Adrenal gland (tissue), 12 donors: ENCODE measurements around the gene EXOC3L1. TPM values are rescaled to one million over a fixed set of nuclear protein-coding genes. Genes with fewer than 3 reads are reported as not detected.
A peak's percentile ranks its signal among the peaks of the same experiment; 100 is the strongest.

Source experiments
- DNase-seq, 7 donors: peaks; one replicate each; pipeline ENCODE4 v3.0.0-alpha.2; 2019 to 2020
- H3K27ac ChIP-seq, 5 donors: fragments of 200-600 bp; sonication (generic) in 4 of 5; 1 replicate in 3 of 5; 2 replicates in 2 of 5; pipeline versions ENCODE4 v1.5.1 to v1.8.0; 2016 to 2020; ENCODE audit warnings: mild to moderate bottlenecking in 1 of 5
- H3K27me3 ChIP-seq: fragments of 200-600 bp; 2 replicates; pipeline ENCODE4 v1.8.0; 2021
- H3K36me3 ChIP-seq, 2 donors: fragments of 200-600 bp; replicated peaks in 1 of 2; 1 replicate in 1 of 2; 2 replicates in 1 of 2; pipeline versions ENCODE4 v1.5.1 to v1.8.0; 2018 to 2022
- H3K4me1 ChIP-seq, 2 donors: fragments of 200-600 bp; replicated peaks in 1 of 2; 1 replicate in 1 of 2; 2 replicates in 1 of 2; pipeline versions ENCODE4 v1.5.1 to v1.8.0; 2018 to 2021
- H3K4me3 ChIP-seq, 4 donors: fragments of 200-600 bp; sonication (generic) in 3 of 4; one replicate each; pipeline ENCODE4 v1.5.1; 2016 to 2018
- H3K9me3 ChIP-seq, 3 donors: fragments of 200-600 bp; sonication (generic) in 1 of 3; replicated peaks in 1 of 3; 1 replicate in 2 of 3; 2 replicates in 1 of 3; pipeline versions ENCODE4 v1.5.1 to v1.8.0; 2016 to 2021
- CTCF ChIP-seq, 6 experiments: fragments of 450-650 bp in 4 of 6; fragments of 200-600 bp in 2 of 6; sonication (generic) in 1 of 6; IDR thresholded peaks; 1 replicate in 5 of 6; 2 replicates in 1 of 6; pipeline versions ENCODE4 v1.5.1 to v1.8.0; 2016 to 2021; ENCODE audit warnings: antibody characterized with exemption in 6 of 6, mild to moderate bottlenecking in 2 of 6, moderate library complexity in 1 of 6
- POLR2A ChIP-seq, 2 donors: fragments of 450-650 bp; IDR thresholded peaks; one replicate each; pipeline ENCODE4 v1.6.1; 2017; ENCODE audit warnings: antibody characterized with exemption in 2 of 2, mild to moderate bottlenecking in 2 of 2, moderate library complexity in 1 of 2
- WGBS, 4 donors: extraction: QIAGEN DNeasy Blood & Tissue Kit in 2 of 4; methylation state at CpG; one replicate each; pipeline versions ENCODE4 v1.1.5 to v1.1.7; 2013 to 2017; 5-methylcytosine and 5-hydroxymethylcytosine counted together
- intact Hi-C, 2 donors: fragments of 100-400 bp; cut with DNase I; formaldehyde crosslinking; loops; one replicate each; pipeline versions ENCODE4 v1.14.1 to v1.15.0; 2022 to 2023
- polyA plus RNA-seq, 3 donors: library from polyadenylated mRNA; stranded (reverse); fragments of 200-250 nt in 2 of 3; fragments of 350-450 nt in 1 of 3; fragmentation: Illumina TruSeq in 1 of 3; extraction: RNeasy Lipid Tissue Mini Kit (QIAGEN cat#74804) in 1 of 3; gene quantifications; one replicate each; pipeline ENCODE4 v1.2.3, GENCODE V29; 2013 to 2014
- total RNA-seq, 9 donors: library from RNA; depleted of rRNA in 4 of 9; stranded (reverse); fragments of >200 nt in 4 of 9; fragments of 120-200 nt in 1 of 9; fragmentation: NEBNext Ultra II Directional in 1 of 9; extraction: Animal tissue kit (Norgen Biotek cat#: 25700) in 1 of 9; gene quantifications; one replicate each; pipeline versions ENCODE4 v1.1.0 to v1.2.4, GENCODE V29; 2013 to 2023
- donor health status: healthy with polysubstance abuse.
- donor health status: Bipolar disorder and iron deficiency.
- donor health status: DM: yes; HTN: yes; CAD: no.
- donor health status: DM: no; HTN: no; CAD: no.
- donor health status: DM: no; HTN: no; CAD: no.
- donor health status: DM: yes; HTN: yes; CAD: no.

EXOC3L1 gene
- total and polyA plus RNA-seq, 12 donors = 0.71 to 27.2 (median 11.8) TPM

DNA sequence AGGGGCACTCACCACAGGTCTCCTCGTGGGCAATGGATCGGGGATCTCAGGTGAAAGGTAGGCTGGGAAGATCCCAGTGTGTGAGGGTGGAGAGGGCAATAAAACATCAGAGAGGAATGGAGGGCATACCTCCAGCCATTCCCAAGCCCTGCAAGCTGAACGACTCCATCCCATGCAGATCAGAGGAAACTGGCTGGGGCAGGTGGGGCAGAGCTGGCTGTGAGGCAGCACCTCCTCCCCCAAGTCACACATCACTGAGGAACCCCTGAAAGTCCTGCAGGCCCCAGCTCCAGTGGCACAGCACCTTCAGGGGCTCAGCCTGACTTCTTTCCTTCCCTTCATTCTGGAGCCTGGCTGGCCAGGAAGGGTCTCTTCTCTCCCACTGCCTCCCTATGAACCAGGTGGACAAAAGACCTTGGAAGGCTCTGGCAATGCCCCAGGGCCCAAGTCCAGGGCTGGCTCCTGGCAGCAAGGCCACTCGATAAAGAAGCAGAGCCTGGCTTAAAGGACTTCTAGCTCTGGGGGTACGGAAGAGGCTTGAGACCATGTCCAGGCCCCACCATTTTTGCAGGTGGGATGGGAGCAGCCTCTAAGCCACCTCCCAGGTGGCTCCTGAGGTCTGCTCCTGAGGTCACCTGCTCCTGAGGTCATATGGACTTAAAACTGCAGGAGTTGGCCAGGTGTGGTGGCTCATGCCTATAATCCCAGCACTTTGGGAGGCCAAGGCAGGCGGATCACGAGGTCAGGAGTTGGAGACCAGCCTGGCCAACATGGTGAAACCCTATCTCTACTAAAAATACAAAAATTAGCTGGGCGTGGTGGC, 23.5 kb upstream of the EXOC3L1 start:
- Histone ChIP-seq H3K36me3 (no peaks in the 10 kb centered on the region), H3K9me3 (no peaks in the 10 kb centered on the region), H3K4me1 (peaks cover 0 to 19% of the 10 kb centered on the region in 2 donors), H3K4me3 (no peak overlapping the region), H3K27ac (no peak overlapping the region), H3K27me3 (no peaks in the 10 kb centered on the region)
- TF ChIP-seq CTCF (IDR thresholded peaks at IDR 0.05) = no peak
- TF ChIP-seq POLR2A (IDR thresholded peaks at IDR 0.05) = no peak
- no peak for DNase-seq
- intact Hi-C loops = no loop called here
- WGBS, 4 donors = 65 to 78% (median 69%) methylated on average over 7 to 8 of the region's 8 CpGs

GRCh38 chr16:67212766-67213165, 22.8 kb upstream of the EXOC3L1 start:
- no peak overlapping the region for H3K4me3 ChIP-seq
- no peaks in the 10 kb centered on the region for H3K36me3 ChIP-seq
- H3K27ac ChIP-seq = no peak overlapping the region
- intact Hi-C loops = no loop called here
- no peaks in the 10 kb centered on the region for H3K9me3 ChIP-seq
- DNase-seq = no peak
- TF ChIP-seq POLR2A (IDR thresholded peaks at IDR 0.05) (no peak), CTCF (IDR thresholded peaks at IDR 0.05) (no peak)
- no peaks in the 10 kb centered on the region for H3K27me3 ChIP-seq
- peaks cover 5 to 25% of the 10 kb centered on the region in 2 donors for H3K4me1 ChIP-seq

DNA sequence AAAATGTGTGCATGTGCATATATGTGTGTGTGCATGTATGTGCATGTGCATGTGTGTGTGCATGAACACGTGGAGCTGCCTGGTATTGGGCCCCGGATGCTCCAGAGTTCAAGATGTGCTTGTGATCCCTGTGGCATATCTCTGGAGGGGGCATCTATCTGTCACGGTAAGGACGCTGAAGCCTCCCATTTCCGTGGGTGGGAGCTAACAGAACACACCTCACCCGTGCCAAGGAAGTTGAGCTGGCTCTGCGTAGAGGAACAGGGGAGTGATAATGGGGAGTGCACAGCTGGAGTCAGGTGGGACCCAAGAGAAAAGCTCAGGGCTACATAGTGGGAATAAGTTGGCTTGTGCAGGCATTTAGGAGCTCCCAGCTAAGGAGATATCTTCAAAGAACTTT, 21.7 kb upstream of the EXOC3L1 start:
- no peak overlapping the region for H3K4me3 ChIP-seq
- WGBS, 4 donors = 85 to 94% (median 88%) methylated on average over 7 of the region's 7 CpGs
- TF ChIP-seq CTCF (IDR thresholded peaks at IDR 0.05) (no peak), POLR2A (IDR thresholded peaks at IDR 0.05) (no peak)
- no peak for DNase-seq
- H3K36me3 ChIP-seq = no peaks in the 10 kb centered on the region
- intact Hi-C loops = no loop called here
- no peak overlapping the region for H3K27ac ChIP-seq
- H3K9me3 ChIP-seq = no peaks in the 10 kb centered on the region
- no peaks in the 10 kb centered on the region for H3K27me3 ChIP-seq
- H3K4me1 ChIP-seq = peaks cover 11 to 24% of the 10 kb centered on the region in 2 donors

GRCh38 chr16:67210069-67210937, 20.4 kb upstream of the EXOC3L1 start:
- no peaks in the 10 kb centered on the region for H3K9me3 ChIP-seq
- no peaks in the 10 kb centered on the region for H3K36me3 ChIP-seq
- WGBS, 4 donors = 88 to 95% (median 89%) methylated on average over 11 to 25 of the region's 25 CpGs
- DNase-seq = peak in 1 of 7 donors; percentile 17
- peaks cover 11 to 21% of the 10 kb centered on the region in 2 donors for H3K4me1 ChIP-seq
- H3K4me3 ChIP-seq = no peak overlapping the region
- H3K27me3 ChIP-seq = no peaks in the 10 kb centered on the region
- H3K27ac ChIP-seq = no peak overlapping the region
- intact Hi-C loops = no loop called here
- TF ChIP-seq CTCF (IDR thresholded peaks at IDR 0.05) = no peak
- TF ChIP-seq POLR2A (IDR thresholded peaks at IDR 0.05) = no peak
